GM12892 (cell line): ENCODE data around the gene CRIM1.

ENCODE experiments used
- POLR2A ChIP-seq: IDR thresholded peaks from 2 replicates; pipeline ENCODE4 v1.6.1; 2011; ENCODE audit warnings: low read depth, low read length, control low read depth
- POLR2AphosphoS5 ChIP-seq: IDR thresholded peaks from 2 replicates; pipeline ENCODE4 v1.6.1; 2011; ENCODE audit warnings: low read depth, low read length, control low read depth

DNA sequence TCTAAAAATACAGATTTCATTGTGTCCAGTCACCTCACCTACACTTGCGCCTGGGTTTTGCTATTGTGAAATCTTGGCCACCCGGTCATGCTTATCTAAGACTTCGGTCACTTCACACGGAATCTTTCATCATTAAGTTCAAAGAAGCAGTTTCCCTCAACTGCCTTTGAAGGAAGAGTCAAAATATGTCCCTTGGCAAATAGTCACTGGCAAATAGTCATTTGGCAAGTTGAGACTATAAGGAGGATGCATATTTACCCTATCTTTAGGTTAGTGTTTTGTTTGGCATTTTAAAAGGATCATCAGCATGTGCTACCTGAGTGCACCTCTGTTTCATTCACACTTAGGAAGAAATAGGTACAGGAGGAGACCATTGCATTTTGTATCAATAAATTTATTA lies 146.5 kb downstream of the CRIM1 start:
- no peak for TF ChIP-seq POLR2AphosphoS5
- TF ChIP-seq POLR2A: no peak
